Stimulated activated CD4-positive, alpha-beta T cell treated with anti-CD3 and anti-CD28 coated beads, Interleukin-15, amount 100 ng/mL, for 1 hour (primary cell): ENCODE measurements around the gene PHLDB1.
"Not testable (repeated sequence)": the region's sequence is repeated elsewhere in the genome, so short reads cannot be mapped to it uniquely, and the experiment has no call there.

Experiments
- DNase-seq, 2 donors: peaks; one replicate each; pipeline ENCODE4 v3.0.0-alpha.2; 2020; ENCODE audit warnings: low read depth in 1 of 2, low spot score in 1 of 2

The PHLDB1 gene

DNA sequence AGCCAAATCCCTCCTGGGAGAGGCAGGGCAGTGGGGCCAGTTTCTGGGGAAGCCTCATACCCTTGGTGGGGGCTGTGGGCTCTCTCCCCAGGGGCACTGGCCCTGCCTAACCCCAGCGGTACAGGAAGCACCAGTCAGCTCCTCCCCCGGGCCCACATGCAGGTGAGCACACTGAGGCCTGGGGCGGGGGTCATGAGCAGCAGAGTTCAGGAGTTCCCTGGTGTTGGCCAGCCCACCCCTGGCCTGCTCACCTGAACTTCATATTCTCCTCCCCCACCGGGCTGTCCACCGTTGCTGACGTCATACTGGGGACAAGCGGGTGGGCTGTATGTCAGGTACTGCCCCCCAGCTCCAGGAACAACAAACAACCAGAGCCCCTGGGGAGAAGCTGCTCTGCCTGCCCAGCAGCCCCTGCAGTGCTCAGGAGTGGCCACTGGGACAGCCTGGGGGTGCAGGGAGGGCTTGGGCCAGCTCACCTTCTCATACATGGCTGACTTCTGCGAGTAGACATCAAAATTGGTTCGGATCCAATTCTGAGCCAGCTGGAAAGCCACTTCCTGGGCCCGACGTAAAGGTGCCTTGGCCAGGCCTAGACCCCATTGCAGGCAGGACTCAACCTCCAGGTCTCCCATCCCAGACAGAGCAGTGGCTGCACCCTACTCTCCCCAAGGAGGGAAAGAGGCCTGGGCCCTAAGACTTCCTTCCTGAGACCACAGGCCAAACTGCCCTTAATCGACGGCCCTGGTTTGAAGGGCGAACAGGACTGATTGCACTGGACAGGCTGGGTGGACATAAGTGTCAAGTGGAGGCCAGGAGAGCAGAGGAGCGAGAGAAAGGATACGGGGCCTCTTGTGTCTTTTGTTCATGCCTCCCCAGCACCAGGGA, 51.3 kb downstream of the PHLDB1 start:
- DNase-seq: no peak

DNA sequence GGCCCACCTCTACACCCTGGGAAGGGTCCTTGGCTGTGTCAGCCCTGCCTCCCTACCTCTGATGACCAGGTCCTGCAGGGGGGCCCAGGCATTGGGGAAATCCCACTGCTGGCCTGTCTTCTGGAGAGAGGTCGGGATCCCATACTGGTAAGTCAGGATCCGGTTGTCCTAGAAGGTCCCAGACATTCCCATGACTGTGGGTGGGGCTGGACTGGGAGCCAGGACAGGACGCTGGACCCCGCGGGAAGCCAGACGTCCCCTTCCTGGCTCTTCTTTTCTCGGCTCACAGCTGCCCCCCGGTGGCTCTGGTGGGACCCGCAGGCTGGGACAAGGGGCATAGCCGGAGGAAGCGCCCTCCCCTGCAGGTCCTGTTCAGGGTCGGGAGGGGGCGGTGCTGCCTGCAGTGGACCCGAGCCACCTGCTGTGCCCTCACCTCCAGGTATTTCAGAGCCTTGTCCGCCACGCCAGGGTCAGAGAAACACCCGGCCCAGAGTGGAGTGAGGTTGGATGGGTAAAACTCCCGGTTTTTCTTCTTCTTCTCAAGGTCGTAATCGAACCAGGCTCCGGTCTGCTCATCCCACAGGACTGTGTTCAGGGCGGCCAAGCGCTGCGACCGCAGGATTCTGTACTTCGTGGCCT, 52.0 kb downstream of the PHLDB1 start:
- peak; percentile 68 to 88 for DNase-seq

GRCh38 chr11:118659953-118660680, 52.7 kb downstream of the PHLDB1 start:
- no peak for DNase-seq

DNA sequence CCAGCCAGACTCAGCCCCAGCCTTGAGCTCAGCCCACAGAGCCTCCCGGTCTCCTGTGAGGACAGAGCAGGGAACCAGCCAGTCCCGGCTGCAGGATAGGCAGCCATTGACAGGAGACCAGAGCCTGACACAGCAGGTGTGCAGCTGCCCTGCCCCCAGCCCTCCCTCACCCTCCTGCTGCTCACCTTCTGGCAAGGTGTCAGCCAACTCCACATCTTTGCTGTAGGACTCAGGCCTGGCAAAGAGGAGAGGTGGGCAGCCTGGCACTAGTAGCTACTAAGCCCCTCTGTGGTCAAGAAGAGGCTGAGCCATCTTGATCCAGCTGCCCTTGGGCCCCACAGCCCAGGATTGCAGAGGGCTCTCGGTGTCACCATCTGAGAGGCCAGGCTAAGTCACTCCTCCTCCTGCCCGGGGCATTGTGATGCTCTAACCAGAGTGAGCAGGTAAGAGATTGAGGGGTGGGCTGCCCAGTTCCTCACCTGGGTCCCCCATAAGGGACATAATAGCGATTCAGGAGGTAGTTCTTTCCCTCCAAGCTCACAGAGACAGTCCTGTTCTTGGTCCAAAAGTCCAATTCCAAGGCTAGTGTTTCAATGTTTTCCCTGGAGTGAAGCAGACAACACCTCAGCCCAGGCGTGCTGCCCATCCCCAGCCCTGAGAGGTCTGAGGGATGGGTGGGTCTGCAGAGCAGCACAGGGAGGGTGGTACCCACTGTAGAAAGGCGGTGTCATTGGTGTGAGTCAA, 53.4 kb downstream of the PHLDB1 start:
- no peak for DNase-seq

DNA sequence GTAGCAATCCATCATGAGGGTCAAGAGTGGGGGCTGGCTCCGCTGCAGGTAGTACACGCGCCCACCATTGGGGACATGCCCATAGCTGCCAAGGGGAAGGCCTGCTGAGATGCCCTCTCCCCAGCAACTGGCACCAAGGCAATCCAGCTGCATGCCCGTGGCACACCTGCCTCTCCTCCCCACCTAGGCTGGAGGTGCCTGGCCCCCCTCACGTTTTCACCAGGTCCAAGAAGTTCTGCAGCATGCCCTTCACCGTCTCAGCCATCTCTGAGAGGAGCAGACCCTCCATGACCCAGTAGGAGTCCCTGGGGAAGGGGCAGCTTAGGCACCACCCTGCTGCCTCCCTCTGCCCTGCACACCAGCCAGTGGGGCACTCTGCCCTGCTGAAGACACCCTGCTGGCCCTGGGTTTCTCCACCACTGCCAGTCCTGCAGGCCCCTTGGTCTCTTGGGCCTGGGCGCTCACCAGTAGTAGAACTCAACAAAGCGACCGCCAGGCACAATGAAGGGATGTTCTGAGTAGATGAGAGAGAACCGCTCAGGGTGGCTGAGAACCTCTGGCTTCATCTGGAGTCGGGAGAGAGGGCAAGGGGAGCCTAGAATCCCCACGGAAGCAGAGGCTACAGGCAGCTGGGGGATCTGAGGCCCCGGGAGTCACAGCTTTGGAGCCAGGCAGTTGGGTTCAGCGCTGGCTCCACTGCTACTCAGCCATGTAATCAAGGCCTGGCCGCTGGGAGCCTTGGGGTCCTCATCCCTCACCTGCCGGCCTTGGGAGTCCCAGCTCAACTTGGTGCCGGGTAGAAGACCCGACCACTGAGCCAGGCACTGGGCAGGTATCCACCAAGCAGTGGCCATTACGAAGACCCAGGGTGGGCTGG, 54.2 kb downstream of the PHLDB1 start:
- DNase-seq: no peak

GRCh38 chr11:118662401-118663271, 55.2 kb downstream of the PHLDB1 start:
- DNase-seq: no peak

- DNase-seq: no peak
These were observed 56.0 kb downstream of the PHLDB1 start for GRCh38 chr11:118663381-118663780.

DNA sequence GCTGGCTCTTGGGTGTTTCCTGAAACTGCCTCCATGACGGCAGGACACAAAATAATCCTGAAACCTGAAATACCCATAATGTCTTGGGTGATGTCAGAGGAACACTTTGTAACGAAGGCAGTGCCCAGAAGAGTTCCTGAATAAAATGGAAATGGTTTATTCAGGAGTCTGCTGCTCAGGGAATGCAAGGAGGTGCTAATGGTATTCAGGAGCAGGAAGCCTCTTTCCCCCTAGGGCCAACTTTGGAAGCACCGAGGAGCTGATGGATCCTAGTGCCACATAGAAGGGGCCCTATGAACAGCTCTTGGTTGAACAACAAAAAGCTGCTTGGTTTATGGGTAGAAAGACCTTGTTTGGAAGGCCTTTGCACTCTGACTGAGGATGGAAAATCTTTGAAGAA, 56.5 kb downstream of the PHLDB1 start:
- no peak for DNase-seq

DNA sequence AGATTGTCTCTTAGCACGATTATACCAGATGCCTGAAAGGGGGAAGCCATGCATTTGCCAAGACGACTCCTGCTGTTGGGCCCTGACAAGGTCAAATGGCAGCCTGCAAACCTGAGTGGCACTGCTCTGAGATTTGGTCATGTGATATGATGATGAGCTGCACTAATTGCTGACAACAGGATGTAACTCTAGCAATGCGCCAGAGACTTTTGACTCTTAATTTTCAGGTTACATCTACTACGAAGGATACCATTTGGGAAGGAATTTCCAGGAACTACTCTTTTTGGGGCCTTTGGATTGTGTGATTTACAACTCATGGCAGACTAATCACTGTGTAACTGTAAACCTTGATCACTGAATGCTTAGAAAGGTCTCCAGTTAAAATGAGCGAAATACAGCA, 59.0 kb downstream of the PHLDB1 start:
- no peak for DNase-seq

GRCh38 chr11:118670063-118670462, 62.6 kb downstream of the PHLDB1 start:
- DNase-seq: no peak

DNA sequence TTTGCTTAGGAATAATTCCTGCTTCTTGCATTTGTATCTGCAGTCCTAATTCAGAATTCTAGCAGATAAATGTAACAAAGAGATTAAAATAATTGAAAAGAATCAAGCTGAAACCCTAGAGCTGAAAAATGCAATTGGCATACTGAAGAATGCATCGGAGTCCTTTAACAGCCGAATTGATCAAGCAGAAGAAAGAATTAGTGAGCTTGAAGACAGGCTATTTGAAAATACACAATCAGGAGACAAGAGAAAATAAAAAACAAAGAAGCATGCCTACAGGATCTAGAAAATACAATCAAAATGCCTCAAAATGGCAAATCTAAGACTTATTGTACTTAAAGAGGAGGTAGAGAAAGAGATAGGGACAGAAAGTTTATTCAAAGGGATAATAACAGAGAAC, 63.8 kb downstream of the PHLDB1 start:
- DNase-seq: no peak

GRCh38 chr11:118672846-118673245, 65.4 kb downstream of the PHLDB1 start:
- no peak for DNase-seq

GRCh38 chr11:118673361-118674081, 66.1 kb downstream of the PHLDB1 start:
- no peak for DNase-seq

GRCh38 chr11:118674082-118674435, 66.6 kb downstream of the PHLDB1 start:
- DNase-seq: no peak

DNA sequence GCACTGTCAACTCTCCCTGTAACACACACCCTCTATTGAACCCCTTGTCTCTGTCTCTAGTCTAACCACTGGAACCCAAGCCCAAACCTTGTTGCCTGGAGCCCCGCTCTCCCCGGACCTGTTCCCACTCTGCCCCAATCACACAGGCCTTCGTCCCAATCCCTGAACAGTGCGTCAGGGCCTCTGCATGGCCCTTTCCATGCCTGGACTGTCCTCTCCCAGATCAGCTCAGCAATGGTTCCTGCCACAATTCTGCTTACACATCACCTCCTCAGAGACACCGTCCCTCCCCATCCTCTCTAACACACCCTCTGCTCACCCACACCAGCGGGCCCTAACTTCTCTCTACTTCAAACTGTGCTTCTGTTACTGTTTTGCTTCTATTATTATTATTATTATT, 70.6 kb downstream of the PHLDB1 start:
- DNase-seq: no peak

DNA sequence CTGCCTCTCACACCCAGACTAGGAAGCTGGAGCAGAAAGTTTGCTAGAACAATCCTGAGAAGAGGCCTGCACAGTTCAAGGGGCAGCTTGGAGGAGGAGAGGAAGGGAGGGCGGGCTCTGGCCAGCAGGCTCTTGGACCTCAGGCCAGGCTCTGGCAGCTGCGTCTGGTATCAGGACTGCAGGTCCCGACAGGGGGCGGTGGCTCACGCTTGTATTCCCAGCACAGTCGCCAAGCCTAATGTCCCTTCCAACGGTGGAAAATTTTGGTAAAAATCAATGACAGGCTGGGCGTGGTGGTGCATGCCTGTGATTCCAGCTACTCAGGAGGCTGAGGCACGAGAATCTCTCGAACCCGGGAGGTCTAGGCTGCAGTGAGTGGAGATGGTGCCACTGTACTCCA, 71.5 kb downstream of the PHLDB1 start:
- not testable (repeated sequence) for DNase-seq

- DNase-seq: no peak
These were observed 72.1 kb downstream of the PHLDB1 start, which contains the start of gene TREH for GRCh38 chr11:118679483-118679882. TSS of gene TREH (minus strand) at chr11:118679650. CDS start at chr11:118679627, 23 bp downstream.

GRCh38 chr11:118682372-118682771, 75.0 kb downstream of the PHLDB1 start:
- DNase-seq: no peak

GRCh38 chr11:118682939-118683338, 75.5 kb downstream of the PHLDB1 start:
- not testable (repeated sequence) for DNase-seq
